ENCODE data around the gene ECEL1. TPM values are rescaled to one million over a fixed set of nuclear protein-coding genes. Genes with fewer than 3 reads are reported as not detected.

ECEL1 gene
- total RNA-seq, 1 donor from 2014 or later, result not detected

GRCh38 chr2:232439758-232440135 is 47.9 kb downstream of the ECEL1 start:
- Histone ChIP-seq H3K36me3 (ENCODE audit: control insufficient read depth, insufficient read depth, low read length) (no peaks in the 10 kb centered on the region), H3K27me3 (ENCODE audit: control insufficient read depth, insufficient read depth, low read length) (no peaks in the 10 kb centered on the region), H3K4me3 (ENCODE audit: low read depth, low read length) (no peak overlapping the region)
- FAIRE-seq, result no peak
- no peak for DNase-seq (ENCODE audit: low read depth)
- no peak for TF ChIP-seq CTCF (IDR thresholded peaks at IDR 0.05; ENCODE audit: insufficient read depth, low read length, severe bottlenecking)

- TF ChIP-seq CTCF (IDR thresholded peaks at IDR 0.05; ENCODE audit: insufficient read depth, low read length, severe bottlenecking), result peak; percentile 49
- FAIRE-seq (no peak), DNase-seq (ENCODE audit: low read depth) (no peak)
- H3K36me3 ChIP-seq (ENCODE audit: control insufficient read depth, insufficient read depth, low read length), result no peaks in the 10 kb centered on the region
- H3K4me3 ChIP-seq (ENCODE audit: low read depth, low read length), result no peak overlapping the region
- H3K27me3 ChIP-seq (ENCODE audit: control insufficient read depth, insufficient read depth, low read length), result no peaks in the 10 kb centered on the region
Measured at GRCh38 chr2:232438951-232439757, 48.5 kb downstream of the ECEL1 start.

- Histone ChIP-seq H3K4me3 (ENCODE audit: low read depth, low read length) (no peak overlapping the region), H3K27me3 (ENCODE audit: control insufficient read depth, insufficient read depth, low read length) (no peaks in the 10 kb centered on the region), H3K36me3 (ENCODE audit: control insufficient read depth, insufficient read depth, low read length) (no peaks in the 10 kb centered on the region)
- DNase-seq (ENCODE audit: low read depth) (no peak), FAIRE-seq (no peak)
- TF ChIP-seq CTCF (IDR thresholded peaks at IDR 0.05; ENCODE audit: insufficient read depth, low read length, severe bottlenecking), result no peak
Measured at GRCh38 chr2:232438091-232438490, 49.5 kb downstream of the ECEL1 start.

- DNase-seq (ENCODE audit: low read depth) (no peak), FAIRE-seq (no peak)
- no peak overlapping the region for H3K4me3 ChIP-seq (ENCODE audit: low read depth, low read length)
- no peak for TF ChIP-seq CTCF (IDR thresholded peaks at IDR 0.05; ENCODE audit: insufficient read depth, low read length, severe bottlenecking)
- no peaks in the 10 kb centered on the region for H3K27me3 ChIP-seq (ENCODE audit: control insufficient read depth, insufficient read depth, low read length)
- H3K36me3 ChIP-seq (ENCODE audit: control insufficient read depth, insufficient read depth, low read length), result no peaks in the 10 kb centered on the region
Measured at GRCh38 chr2:232437195-232437571, 50.5 kb downstream of the ECEL1 start.

GRCh38 chr2:232436381-232437194 is 51.0 kb downstream of the ECEL1 start:
- Histone ChIP-seq H3K4me3 (ENCODE audit: low read depth, low read length) (no peak overlapping the region), H3K27me3 (ENCODE audit: control insufficient read depth, insufficient read depth, low read length) (no peaks in the 10 kb centered on the region), H3K36me3 (ENCODE audit: control insufficient read depth, insufficient read depth, low read length) (no peaks in the 10 kb centered on the region)
- no peak for TF ChIP-seq CTCF (IDR thresholded peaks at IDR 0.05; ENCODE audit: insufficient read depth, low read length, severe bottlenecking)
- FAIRE-seq, result no peak
- no peak for DNase-seq (ENCODE audit: low read depth)

Data from bronchial epithelial cell (primary cell).